Suppressor macrophage treated with lipopolysaccharide for 4 hours (primary cell): ENCODE measurements around the gene SNAP91.
A peak's percentile ranks its signal among the peaks of the same experiment; 100 is the strongest.
"Not testable (repeated sequence)": the region's sequence is repeated elsewhere in the genome, so short reads cannot be mapped to it uniquely, and the experiment has no call there.

Experiments
- DNase-seq: peaks from one replicate; pipeline ENCODE4 v3.0.0-alpha.2; 2020

SNAP91 gene

GRCh38 chr6:83615025-83615999 is 93.6 kb downstream of the SNAP91 start:
- DNase-seq: peak; percentile 52

GRCh38 chr6:83613378-83613777 is 95.5 kb downstream of the SNAP91 start:
- no peak for DNase-seq

- no peak for DNase-seq
Measured at GRCh38 chr6:83609248-83609647, 99.7 kb downstream of the SNAP91 start.

- DNase-seq: no peak
Measured at GRCh38 chr6:83605517-83605916, 103.4 kb downstream of the SNAP91 start.

- DNase-seq: no peak
Measured at GRCh38 chr6:83603551-83603950, 105.3 kb downstream of the SNAP91 start.

GRCh38 chr6:83601119-83601518 is 107.8 kb downstream of the SNAP91 start:
- DNase-seq: no peak

- no peak for DNase-seq
Measured at GRCh38 chr6:83600459-83600858, 108.4 kb downstream of the SNAP91 start.

- no peak for DNase-seq
Measured at GRCh38 chr6:83597511-83597910, 111.4 kb downstream of the SNAP91 start.

GRCh38 chr6:83597051-83597450 is 111.8 kb downstream of the SNAP91 start:
- no peak for DNase-seq

GRCh38 chr6:83594941-83595340 is 114.0 kb downstream of the SNAP91 start:
- DNase-seq: no peak

- DNase-seq: no peak
Measured at GRCh38 chr6:83593395-83593785, 115.5 kb downstream of the SNAP91 start.

- peak; percentile 49 for DNase-seq
Measured at GRCh38 chr6:83592770-83593394, 116.0 kb downstream of the SNAP91 start.

- peak; percentile 80 for DNase-seq
Measured at GRCh38 chr6:83590416-83590815, 118.5 kb downstream of the SNAP91 start.

- no peak for DNase-seq
Measured at GRCh38 chr6:83589076-83589475, 119.8 kb downstream of the SNAP91 start.

- no peak for DNase-seq
Measured at GRCh38 chr6:83578057-83578456, 130.8 kb downstream of the SNAP91 start.

GRCh38 chr6:83574783-83575182 is 134.1 kb downstream of the SNAP91 start:
- no peak for DNase-seq

- not testable (repeated sequence) for DNase-seq
Measured at GRCh38 chr6:83571663-83572185, 137.2 kb downstream of the SNAP91 start.

- DNase-seq: no peak
Measured at GRCh38 chr6:83558975-83559374, 149.9 kb downstream of the SNAP91 start.

GRCh38 chr6:83556871-83557270 is 152.0 kb downstream of the SNAP91 start:
- DNase-seq: no peak

- not testable (repeated sequence) for DNase-seq
Measured at GRCh38 chr6:83551748-83552147, 157.2 kb downstream of the SNAP91 start.

- DNase-seq: not testable (repeated sequence)
Measured at GRCh38 chr6:83550482-83550881, 158.4 kb downstream of the SNAP91 start.

GRCh38 chr6:83546636-83547035 is 162.3 kb downstream of the SNAP91 start:
- peak; percentile 13 for DNase-seq

- DNase-seq: no peak
Measured at GRCh38 chr6:83539678-83540077, 169.2 kb downstream of the SNAP91 start.
